COLO668 (cell line): ENCODE data around the gene GTF3C4.

Experiments used
- DNase-seq: peaks from one replicate; lab custom pipeline; 2025; ENCODE audit not compliant: unreplicated experiment; lab: John Stamatoyannopoulos, UW

GTF3C4 gene

GRCh38 chr9:132730054-132731033 is 60.1 kb downstream of the GTF3C4 start:
- DNase-seq: no peak

GRCh38 chr9:132731230-132731629 is 61.0 kb downstream of the GTF3C4 start:
- DNase-seq: no peak

- no peak for DNase-seq
These were observed 62.3 kb downstream of the GTF3C4 start for GRCh38 chr9:132732326-132733259.

GRCh38 chr9:132733260-132733815 is 63.1 kb downstream of the GTF3C4 start:
- no peak for DNase-seq

GRCh38 chr9:132739710-132740310 is 69.5 kb downstream of the GTF3C4 start:
- DNase-seq: no peak

GRCh38 chr9:132740526-132741309 is 70.5 kb downstream of the GTF3C4 start:
- DNase-seq: no peak

- DNase-seq: no peak
These were observed 72.6 kb downstream of the GTF3C4 start for GRCh38 chr9:132742821-132743311.

- DNase-seq: no peak
These were observed 73.7 kb downstream of the GTF3C4 start for GRCh38 chr9:132743931-132744479.
